Psoas muscle (tissue), 8 donors: ENCODE data around the gene LCP1. TPM values are rescaled to one million over a fixed set of nuclear protein-coding genes. Genes with fewer than 3 reads are reported as not detected.

Experiments used
- ATAC-seq, 4 donors: fragments of 200-7000 bp; cut with Tn5 transposase; one replicate each; pipeline ENCODE4 v1.9.1; 2020; ENCODE audit warnings: moderate library complexity in 3 of 4, mild to moderate bottlenecking in 2 of 4
- DNase-seq, 2 donors: peaks; one replicate each; pipeline ENCODE4 v3.0.0-alpha.2; 2020
- H3K27ac ChIP-seq: fragments of 200-600 bp; one replicate; pipeline ENCODE4 v1.8.0; 2022
- H3K27me3 ChIP-seq, 3 donors: fragments of 200-600 bp in 1 of 3; one replicate each; pipeline versions ENCODE4 v1.6.1 to v1.8.0; 2013 to 2022; ENCODE audit warnings: low read length in 2 of 3, mild to moderate bottlenecking in 2 of 3, moderate library complexity in 1 of 3; ENCODE audit not compliant: insufficient read depth in 3 of 3
- H3K36me3 ChIP-seq, 2 donors: fragments of 200-600 bp in 1 of 2; one replicate each; pipeline versions ENCODE4 v1.6.1 to v1.8.0; 2013 to 2022; ENCODE audit warnings: low read depth in 1 of 2, mild to moderate bottlenecking in 1 of 2, moderate library complexity in 1 of 2; ENCODE audit not compliant: insufficient read depth in 1 of 2
- H3K4me1 ChIP-seq: fragments of 200-600 bp; one replicate; pipeline ENCODE4 v1.8.0; 2022
- H3K4me3 ChIP-seq: fragments of 200-600 bp; one replicate; pipeline ENCODE4 v1.8.0; 2022; ENCODE audit warnings: mild to moderate bottlenecking
- H3K9me3 ChIP-seq: fragments of 200-600 bp; one replicate; pipeline ENCODE4 v1.8.0; 2022
- CTCF ChIP-seq: fragments of 200-600 bp; IDR thresholded peaks from one replicate; pipeline ENCODE4 v1.8.0; 2022; ENCODE audit warnings: antibody characterized with exemption
- WGBS, 3 donors: extraction: QIAGEN DNeasy Blood & Tissue Kit; methylation state at CpG; one replicate each; pipeline versions ENCODE4 v1.1.6 to v1.1.7; 2013; 5-methylcytosine and 5-hydroxymethylcytosine counted together
- intact Hi-C, 2 donors: fragments of 100-400 bp; cut with DNase I; formaldehyde crosslinking; loops; one replicate each; pipeline versions ENCODE4 v1.11.0 to v1.14.2; 2022
- polyA plus RNA-seq, 3 donors: library from polyadenylated mRNA; stranded (reverse); fragments of 200-250 nt; gene quantifications; one replicate each; pipeline ENCODE4 v1.2.3, GENCODE V29; 2013
- total RNA-seq, 4 donors: library from RNA; stranded (reverse); fragmentation: NEBNext Ultra II Directional in 2 of 4; extraction: Animal tissue kit (Norgen Biotek cat#: 25700) in 2 of 4; gene quantifications; one replicate each; pipeline versions ENCODE4 v1.2.1 to v1.2.4, GENCODE V29; 2021 to 2023
- donor health status: healthy with polysubstance abuse.
- donor health status: DM: no; HTN: no; CAD: no; lungs with moderate emphysema.
- donor health status: Bipolar disorder and iron deficiency.
- donor health status: healthy.
- donor health status: DM: yes; HTN: yes; CAD: no.
- donor health status: DM: no; HTN: no; CAD: no.
- donor health status: DM: no; HTN: no; CAD: no.
- donor health status: DM: yes; HTN: yes; CAD: no.

The LCP1 gene
- total and polyA plus RNA-seq, 7 donors = 2.0 to 14.8 (median 8.0) TPM

- ATAC-seq = no peak
- WGBS, 3 donors = 88 to 92% (median 91%) methylated on average over 4 of the region's 4 CpGs
Observed at GRCh38 chr13:46097663-46098062, 84.3 kb downstream of the LCP1 start.

GRCh38 chr13:46097015-46097414 is 85.0 kb downstream of the LCP1 start:
- H3K4me3 ChIP-seq = no peak overlapping the region
- intact Hi-C loops = no loop called here
- ATAC-seq (no peak), DNase-seq (no peak)
- no peaks in the 10 kb centered on the region for H3K36me3 ChIP-seq
- no peak overlapping the region for H3K27ac ChIP-seq
- peaks cover 0 to 6% (median 0%) of the 10 kb centered on the region in 3 donors for H3K27me3 ChIP-seq
- no peaks in the 10 kb centered on the region for H3K9me3 ChIP-seq
- WGBS, 3 donors = 55 to 78% (median 55%) methylated on average over 3 of the region's 3 CpGs
- H3K4me1 ChIP-seq = peaks cover 9% of the 10 kb centered on the region
- no peak for TF ChIP-seq CTCF

More at GRCh38 chr13:46097663-46098062, 84.3 kb downstream of the LCP1 start:
- no peak for TF ChIP-seq CTCF
- no peak for DNase-seq
- H3K4me1 ChIP-seq = peaks cover 9% of the 10 kb centered on the region
- H3K9me3 ChIP-seq = no peaks in the 10 kb centered on the region
- H3K36me3 ChIP-seq = no peaks in the 10 kb centered on the region
- peaks cover 0 to under 1% (median 0%) of the 10 kb centered on the region in 3 donors for H3K27me3 ChIP-seq
- intact Hi-C loops = no loop called here
- H3K4me3 ChIP-seq = no peak overlapping the region
- H3K27ac ChIP-seq = no peak overlapping the region

GRCh38 chr13:46094478-46094877 is 87.5 kb downstream of the LCP1 start:
- Histone ChIP-seq H3K9me3 (no peaks in the 10 kb centered on the region), H3K4me3 (no peak overlapping the region), H3K36me3 (no peaks in the 10 kb centered on the region), H3K27ac (no peak overlapping the region), H3K4me1 (no peaks in the 10 kb centered on the region), H3K27me3 (peaks cover 0 to 6% (median 0%) of the 10 kb centered on the region in 3 donors)
- 69 to 86% (median 84%) methylated on average over 3 of the region's 3 CpGs for WGBS, 3 donors
- DNase-seq (no peak), ATAC-seq (no peak)
- intact Hi-C loops = no loop called here
- no peak for TF ChIP-seq CTCF

GRCh38 chr13:46088821-46089562 is 93.0 kb downstream of the LCP1 start:
- Histone ChIP-seq H3K36me3 (no peaks in the 10 kb centered on the region), H3K27ac (no peak overlapping the region), H3K4me3 (no peak overlapping the region), H3K4me1 (no peaks in the 10 kb centered on the region), H3K27me3 (peaks cover 0 to 8% (median 2%) of the 10 kb centered on the region in 3 donors), H3K9me3 (no peaks in the 10 kb centered on the region)
- 76 to 80% (median 78%) methylated on average over 5 of the region's 5 CpGs for WGBS, 3 donors
- DNase-seq = no peak
- no peak for ATAC-seq
- no peak for TF ChIP-seq CTCF
- intact Hi-C loops = no loop called here

GRCh38 chr13:46087481-46087880 is 94.5 kb downstream of the LCP1 start:
- ATAC-seq (no peak), DNase-seq (no peak)
- Histone ChIP-seq H3K36me3 (no peaks in the 10 kb centered on the region), H3K9me3 (no peaks in the 10 kb centered on the region), H3K4me1 (no peaks in the 10 kb centered on the region), H3K4me3 (no peak overlapping the region), H3K27me3 (peaks cover 0 to 6% (median 2%) of the 10 kb centered on the region in 3 donors), H3K27ac (no peak overlapping the region)
- intact Hi-C loops = no loop called here
- no peak for TF ChIP-seq CTCF
